Heart left ventricle (tissue), 16 donors: ENCODE measurements around the gene ASCL5. TPM values are rescaled to one million over a fixed set of nuclear protein-coding genes. Genes with fewer than 3 reads are reported as not detected.

Experiments
- ATAC-seq, 4 donors: fragments of 200-7000 bp; cut with Tn5 transposase; one replicate each; pipeline ENCODE4 v1.9.1; 2020 to 2022; ENCODE audit warnings: moderate library complexity in 4 of 4, mild to moderate bottlenecking in 3 of 4, moderate number of reproducible peaks in 1 of 4
- DNase-seq, 5 donors: peaks; one replicate each; pipeline ENCODE4 v3.0.0-alpha.2; 2020
- H3K27ac ChIP-seq, 12 donors: fragments of 200-600 bp; sonication (generic) in 4 of 12; one replicate each; pipeline versions ENCODE4 v1.5.0 to v1.8.0; 2016 to 2022; ENCODE audit warnings: mild to moderate bottlenecking in 2 of 12
- H3K27me3 ChIP-seq, 9 donors: fragments of 200-600 bp; sonication (generic) in 2 of 9; one replicate each; pipeline versions ENCODE4 v1.5.1 to v1.8.0; 2016 to 2022; ENCODE audit warnings: mild to moderate bottlenecking in 3 of 9
- H3K36me3 ChIP-seq, 9 donors: fragments of 200-600 bp; sonication (generic) in 2 of 9; one replicate each; pipeline versions ENCODE4 v1.5.0 to v1.8.0; 2018 to 2022; ENCODE audit warnings: mild to moderate bottlenecking in 2 of 9
- H3K4me1 ChIP-seq, 12 donors: fragments of 200-600 bp; sonication (generic) in 4 of 12; one replicate each; pipeline versions ENCODE4 v1.5.0 to v1.8.0; 2016 to 2022; ENCODE audit warnings: mild to moderate bottlenecking in 3 of 12
- H3K4me3 ChIP-seq, 12 donors: fragments of 200-600 bp; sonication (generic) in 4 of 12; one replicate each; pipeline versions ENCODE4 v1.5.0 to v1.8.0; 2017 to 2022; ENCODE audit warnings: mild to moderate bottlenecking in 9 of 12, moderate library complexity in 4 of 12
- H3K9me3 ChIP-seq, 12 donors: fragments of 200-600 bp; sonication (generic) in 4 of 12; one replicate each; pipeline versions ENCODE4 v1.5.0 to v1.8.0; 2016 to 2022; ENCODE audit warnings: mild to moderate bottlenecking in 1 of 12
- POLR2A ChIP-seq, 2 donors: fragments of 450-650 bp; IDR thresholded peaks; one replicate each; pipeline ENCODE4 v1.6.1; 2017; ENCODE audit warnings: antibody characterized with exemption in 2 of 2, mild to moderate bottlenecking in 2 of 2, moderate library complexity in 2 of 2
- WGBS, 4 donors: extraction: QIAGEN DNeasy Blood & Tissue Kit in 2 of 4; methylation state at CpG; one replicate each; pipeline versions ENCODE4 v1.1.5 to v1.1.7; 2013 to 2018; 5-methylcytosine and 5-hydroxymethylcytosine counted together
- intact Hi-C, 10 donors: fragments of 100-400 bp; cut with DNase I; formaldehyde crosslinking; loops; one replicate each; pipeline versions ENCODE4 v1.11.1 to v1.14.2; 2022
- polyA plus RNA-seq, 2 donors: library from polyadenylated mRNA; stranded (reverse); fragments of 200-250 nt; gene quantifications; one replicate each; pipeline ENCODE4 v1.2.3, GENCODE V29; 2013
- total RNA-seq, 9 donors: library from RNA; depleted of rRNA in 2 of 9; stranded (reverse); fragments of >200 nt in 2 of 9; fragmentation: NEBNext Ultra II Directional in 3 of 9; extraction: Animal tissue kit (Norgen Biotek cat#: 25700) in 3 of 9; gene quantifications; one replicate each; pipeline versions ENCODE4 v1.1.0 to v1.2.4, GENCODE V29; 2016 to 2023
- TF ChIP-seq, protein P1 (sequence below), 12 donors: fragments of 200-600 bp; sonication (generic) in 4 of 12; IDR thresholded peaks; one replicate each; pipeline versions ENCODE4 v1.5.0 to v1.8.0; 2018 to 2022; ENCODE audit warnings: antibody characterized with exemption in 12 of 12, mild to moderate bottlenecking in 5 of 12
- donor health status: ischemic (EF 13 %, LVEDD 7.1; RV severe dilation, severe dysfunction).
- donor health status: healthy with polysubstance abuse.
- donor health status: DM: no; HTN: yes; CAD: no.
- donor health status: DM: no; HTN: no; CAD: no.
- donor health status: ischemic (EF 25% LVEDD 6.9; RV normal size, moderate dysfunction).
- donor health status: ischemic (EF 25% LVEDD 5.7; RV mildly dilated, moderate dysfunction).
- donor health status: healthy.
- donor health status: DM: yes; HTN: yes; CAD: no.
- donor health status: ischemic (EF 35%, LVEDD 5.7; RV mildly dilated, moderate dysfunction).
- donor health status: nonischemic (EF 11% LVEDD 7.7; RV severe dilation, severe dysfunction).
- donor health status: DM: yes; HTN: yes; CAD: no.
- donor health status: PGD.
- donor health status: ischemic (EF 29% LVEDD 5.4; RV normal size, mild dysfunction).
- donor health status: nonischemic (EF 23%, LVEDD 6.1; RV moderate dilation, normal function).

ASCL5 gene
- total and polyA plus RNA-seq, 11 donors = not detected

- Histone ChIP-seq H3K9me3 (no peaks in the 10 kb centered on the region), H3K36me3 (no peaks in the 10 kb centered on the region), H3K4me3 (no peak overlapping the region), H3K27me3 (no peaks in the 10 kb centered on the region), H3K4me1 (peaks cover 0 to 19% (median 8%) of the 10 kb centered on the region in 12 donors), H3K27ac (no peak overlapping the region)
- TF ChIP-seq POLR2A (IDR thresholded peaks at IDR 0.05) = no peak
- TF ChIP-seq, protein P1, sequence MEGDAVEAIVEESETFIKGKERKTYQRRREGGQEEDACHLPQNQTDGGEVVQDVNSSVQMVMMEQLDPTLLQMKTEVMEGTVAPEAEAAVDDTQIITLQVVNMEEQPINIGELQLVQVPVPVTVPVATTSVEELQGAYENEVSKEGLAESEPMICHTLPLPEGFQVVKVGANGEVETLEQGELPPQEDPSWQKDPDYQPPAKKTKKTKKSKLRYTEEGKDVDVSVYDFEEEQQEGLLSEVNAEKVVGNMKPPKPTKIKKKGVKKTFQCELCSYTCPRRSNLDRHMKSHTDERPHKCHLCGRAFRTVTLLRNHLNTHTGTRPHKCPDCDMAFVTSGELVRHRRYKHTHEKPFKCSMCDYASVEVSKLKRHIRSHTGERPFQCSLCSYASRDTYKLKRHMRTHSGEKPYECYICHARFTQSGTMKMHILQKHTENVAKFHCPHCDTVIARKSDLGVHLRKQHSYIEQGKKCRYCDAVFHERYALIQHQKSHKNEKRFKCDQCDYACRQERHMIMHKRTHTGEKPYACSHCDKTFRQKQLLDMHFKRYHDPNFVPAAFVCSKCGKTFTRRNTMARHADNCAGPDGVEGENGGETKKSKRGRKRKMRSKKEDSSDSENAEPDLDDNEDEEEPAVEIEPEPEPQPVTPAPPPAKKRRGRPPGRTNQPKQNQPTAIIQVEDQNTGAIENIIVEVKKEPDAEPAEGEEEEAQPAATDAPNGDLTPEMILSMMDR (IDR thresholded peaks at IDR 0.05) = no peak
- ATAC-seq = no peak
- intact Hi-C loops = no loop called here
- 74 to 98% (median 87%) methylated on average over 4 of the region's 4 CpGs for WGBS, 4 donors
- no peak for DNase-seq
Measured at GRCh38 chr1:201172999-201173610, 46.1 kb upstream of the ASCL5 start.

GRCh38 chr1:201172326-201172725 lies 45.3 kb upstream of the ASCL5 start:
- no peaks in the 10 kb centered on the region for H3K36me3 ChIP-seq
- H3K9me3 ChIP-seq = no peaks in the 10 kb centered on the region
- H3K27ac ChIP-seq = no peak overlapping the region
- DNase-seq (no peak), ATAC-seq (no peak)
- no peaks in the 10 kb centered on the region for H3K27me3 ChIP-seq
- WGBS, 4 donors = 59 to 73% (median 67%) methylated on average over 4 of the region's 4 CpGs
- intact Hi-C loops = no loop called here
- TF ChIP-seq, protein P1 (IDR thresholded peaks at IDR 0.05) = no peak
- no peak for TF ChIP-seq POLR2A (IDR thresholded peaks at IDR 0.05)
- peaks cover 0 to 19% (median 8%) of the 10 kb centered on the region in 12 donors for H3K4me1 ChIP-seq
- no peak overlapping the region for H3K4me3 ChIP-seq

DNA sequence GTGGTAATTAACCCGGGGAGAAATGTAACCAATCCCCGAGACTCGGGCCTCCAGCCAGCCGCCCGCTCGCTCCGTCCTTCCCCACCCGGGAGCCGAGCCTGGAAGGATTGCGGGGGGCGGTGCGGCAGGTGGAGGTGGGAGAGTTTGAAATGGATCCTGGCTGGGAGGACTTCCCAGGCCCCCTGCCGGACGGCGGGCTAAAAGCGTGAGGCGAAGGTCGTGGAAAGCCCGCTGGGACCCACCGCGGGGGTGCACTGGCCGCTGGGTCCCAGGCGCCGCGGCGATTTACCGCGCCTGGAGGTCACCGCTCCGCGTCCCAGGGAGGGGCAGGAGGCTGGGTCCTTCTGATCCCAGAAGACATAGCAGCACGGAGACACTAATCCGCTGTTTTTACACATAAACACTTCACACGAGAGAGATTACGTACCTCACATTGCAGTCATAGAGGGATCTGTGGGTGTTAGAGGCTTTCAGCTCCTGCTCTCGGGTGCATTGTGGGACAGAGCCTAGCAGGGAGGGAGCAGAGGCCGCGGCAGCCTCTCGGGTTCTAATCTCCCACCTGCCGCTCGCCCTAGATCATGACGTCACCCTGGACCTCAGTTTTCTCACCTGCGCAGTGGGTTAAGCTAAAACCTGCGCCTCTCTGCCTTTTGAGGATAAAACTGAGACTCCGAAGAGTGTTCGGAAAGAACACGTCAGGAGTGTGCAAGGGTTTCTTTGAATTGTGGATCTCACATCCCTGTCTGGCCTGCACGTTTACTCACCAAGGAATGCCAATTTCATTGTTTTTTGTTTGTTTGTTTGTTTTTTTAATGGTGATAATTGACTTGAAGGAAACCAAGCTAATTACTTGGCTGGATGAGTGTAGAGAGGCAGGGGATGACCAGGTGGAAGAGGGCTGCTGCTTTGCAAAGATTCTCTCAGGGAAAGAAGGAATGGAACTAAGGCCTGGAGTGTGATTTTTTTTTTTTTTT lies 44.4 kb upstream of the ASCL5 start:
- Histone ChIP-seq H3K4me1 (peaks cover 0 to 19% (median 8%) of the 10 kb centered on the region in 12 donors), H3K4me3 (peak overlapping the region; percentile 28 to 81 (median 72)), H3K27me3 (no peaks in the 10 kb centered on the region), H3K9me3 (no peaks in the 10 kb centered on the region), H3K36me3 (no peaks in the 10 kb centered on the region), H3K27ac (peak overlapping the region; percentile 73 to 95 (median 92))
- peak; percentile 17 to 57 (median 50) for ATAC-seq
- peak; percentile 29 to 75 (median 42) for DNase-seq
- WGBS, 4 donors = 8 to 16% (median 11%) methylated on average over 34 to 48 of the region's 48 CpGs
- intact Hi-C loops = no loop called here
- no peak for TF ChIP-seq POLR2A (IDR thresholded peaks at IDR 0.05)
- TF ChIP-seq, protein P1 (IDR thresholded peaks at IDR 0.05) = peak in 11 of 12 donors; percentile 9 to 46 (median 17)
